HG03442 (cell line): Measurements from ENCODE around the gene REV3L.
"Not testable (repeated sequence)": the region's sequence is repeated elsewhere in the genome, so short reads cannot be mapped to it uniquely, and the experiment has no call there.

Experiments used
- ATAC-seq: cut with Tn5 transposase; IDR thresholded peaks from one replicate; pipeline ENCODE4 v1.9.1; 2021; ENCODE audit warnings: mild to moderate bottlenecking, moderate library complexity; ENCODE audit not compliant: unreplicated experiment

The REV3L gene, protein sequence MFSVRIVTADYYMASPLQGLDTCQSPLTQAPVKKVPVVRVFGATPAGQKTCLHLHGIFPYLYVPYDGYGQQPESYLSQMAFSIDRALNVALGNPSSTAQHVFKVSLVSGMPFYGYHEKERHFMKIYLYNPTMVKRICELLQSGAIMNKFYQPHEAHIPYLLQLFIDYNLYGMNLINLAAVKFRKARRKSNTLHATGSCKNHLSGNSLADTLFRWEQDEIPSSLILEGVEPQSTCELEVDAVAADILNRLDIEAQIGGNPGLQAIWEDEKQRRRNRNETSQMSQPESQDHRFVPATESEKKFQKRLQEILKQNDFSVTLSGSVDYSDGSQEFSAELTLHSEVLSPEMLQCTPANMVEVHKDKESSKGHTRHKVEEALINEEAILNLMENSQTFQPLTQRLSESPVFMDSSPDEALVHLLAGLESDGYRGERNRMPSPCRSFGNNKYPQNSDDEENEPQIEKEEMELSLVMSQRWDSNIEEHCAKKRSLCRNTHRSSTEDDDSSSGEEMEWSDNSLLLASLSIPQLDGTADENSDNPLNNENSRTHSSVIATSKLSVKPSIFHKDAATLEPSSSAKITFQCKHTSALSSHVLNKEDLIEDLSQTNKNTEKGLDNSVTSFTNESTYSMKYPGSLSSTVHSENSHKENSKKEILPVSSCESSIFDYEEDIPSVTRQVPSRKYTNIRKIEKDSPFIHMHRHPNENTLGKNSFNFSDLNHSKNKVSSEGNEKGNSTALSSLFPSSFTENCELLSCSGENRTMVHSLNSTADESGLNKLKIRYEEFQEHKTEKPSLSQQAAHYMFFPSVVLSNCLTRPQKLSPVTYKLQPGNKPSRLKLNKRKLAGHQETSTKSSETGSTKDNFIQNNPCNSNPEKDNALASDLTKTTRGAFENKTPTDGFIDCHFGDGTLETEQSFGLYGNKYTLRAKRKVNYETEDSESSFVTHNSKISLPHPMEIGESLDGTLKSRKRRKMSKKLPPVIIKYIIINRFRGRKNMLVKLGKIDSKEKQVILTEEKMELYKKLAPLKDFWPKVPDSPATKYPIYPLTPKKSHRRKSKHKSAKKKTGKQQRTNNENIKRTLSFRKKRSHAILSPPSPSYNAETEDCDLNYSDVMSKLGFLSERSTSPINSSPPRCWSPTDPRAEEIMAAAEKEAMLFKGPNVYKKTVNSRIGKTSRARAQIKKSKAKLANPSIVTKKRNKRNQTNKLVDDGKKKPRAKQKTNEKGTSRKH (N-terminal part only)

DNA sequence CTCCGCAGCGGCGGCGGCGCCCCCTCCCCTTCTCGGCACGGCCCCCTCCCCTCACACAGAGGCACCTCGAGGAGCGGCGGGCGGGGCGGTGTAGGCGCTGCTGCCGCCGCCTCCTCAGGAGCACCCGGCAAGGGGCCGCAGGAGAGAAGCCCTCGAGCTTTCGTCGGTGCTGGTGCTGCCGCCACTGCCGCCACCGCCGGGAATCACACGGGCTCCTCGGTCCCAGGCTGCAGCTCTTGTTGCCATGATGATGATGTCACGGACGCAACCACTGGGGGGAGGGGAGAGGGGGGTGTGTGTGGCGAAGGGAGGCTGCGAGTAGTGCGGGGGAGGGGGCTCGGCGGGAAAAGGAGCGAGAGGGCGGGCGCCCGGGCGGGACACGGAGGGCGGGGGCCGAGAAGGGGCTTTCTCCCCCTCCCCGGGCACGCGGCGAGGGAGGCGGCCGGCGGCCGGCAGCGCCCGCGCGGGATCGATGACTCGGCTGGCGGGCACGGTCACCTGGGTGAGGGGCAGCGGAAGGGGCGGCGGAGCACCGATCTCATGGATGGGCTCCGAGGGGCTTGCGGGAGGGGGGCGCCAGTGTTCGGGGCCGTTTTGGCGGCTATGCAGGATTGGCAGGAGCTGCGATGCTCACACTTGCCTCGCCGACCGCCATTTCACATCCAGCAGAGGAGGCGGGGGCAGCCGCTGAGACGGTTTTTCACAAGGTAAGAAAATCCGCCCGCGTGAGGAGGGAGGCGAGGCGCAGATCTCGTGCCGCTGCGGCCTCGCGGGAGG is at the start of gene REV3L:
Gene REV3L (minus strand): TSS at position 260 of the 777 bp plus-strand sequence. CDS start 330 bp downstream, outside the sequence.
- ATAC-seq = peak; percentile 26

- ATAC-seq = no peak
Observed at GRCh38 chr6:111531185-111531584, 48.2 kb upstream of the REV3L start.

DNA sequence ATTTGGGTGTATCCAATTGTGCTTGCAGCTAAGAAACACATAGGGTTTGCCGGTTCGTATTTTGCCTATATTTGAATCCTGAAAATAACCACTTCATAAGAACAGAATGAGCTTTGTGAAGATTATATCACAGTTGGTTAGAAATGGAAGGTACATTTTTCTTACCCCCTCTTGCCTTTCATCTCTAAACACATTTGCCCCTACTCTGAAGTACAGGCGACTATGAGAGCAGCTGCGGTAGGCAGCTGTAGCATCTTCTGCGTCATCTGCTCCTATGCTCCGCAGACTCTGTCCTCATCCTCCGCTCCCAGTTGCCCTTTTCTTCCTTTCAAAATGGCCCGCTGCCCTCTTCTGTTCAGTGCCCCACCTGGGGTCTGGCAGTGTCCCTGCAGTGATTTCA is 47.6 kb upstream of the REV3L start:
- ATAC-seq = no peak

- no peak for ATAC-seq
Observed at GRCh38 chr6:111530218-111530617, 47.2 kb upstream of the REV3L start.

DNA sequence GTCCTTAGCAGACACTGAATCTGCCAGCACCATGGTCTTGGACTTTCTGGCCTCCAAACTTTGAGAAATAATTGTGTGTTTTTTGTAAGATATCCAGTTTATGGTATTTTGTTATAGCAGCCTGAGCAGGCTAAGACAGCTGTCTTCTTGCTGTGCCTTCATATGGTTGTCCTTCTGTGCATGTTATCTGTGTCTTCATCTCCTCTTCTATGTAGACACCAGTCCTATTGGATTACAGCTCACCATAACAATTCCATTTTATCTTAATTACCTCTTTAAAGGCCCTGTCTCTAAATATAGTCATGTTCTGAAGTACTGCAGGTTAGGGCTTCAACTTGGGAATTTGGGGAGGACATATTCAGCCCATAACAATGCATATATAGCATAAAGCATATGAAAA is 44.3 kb upstream of the REV3L start:
- ATAC-seq = no peak

- ATAC-seq = no peak
Observed at GRCh38 chr6:111524735-111525134, 41.7 kb upstream of the REV3L start.

DNA sequence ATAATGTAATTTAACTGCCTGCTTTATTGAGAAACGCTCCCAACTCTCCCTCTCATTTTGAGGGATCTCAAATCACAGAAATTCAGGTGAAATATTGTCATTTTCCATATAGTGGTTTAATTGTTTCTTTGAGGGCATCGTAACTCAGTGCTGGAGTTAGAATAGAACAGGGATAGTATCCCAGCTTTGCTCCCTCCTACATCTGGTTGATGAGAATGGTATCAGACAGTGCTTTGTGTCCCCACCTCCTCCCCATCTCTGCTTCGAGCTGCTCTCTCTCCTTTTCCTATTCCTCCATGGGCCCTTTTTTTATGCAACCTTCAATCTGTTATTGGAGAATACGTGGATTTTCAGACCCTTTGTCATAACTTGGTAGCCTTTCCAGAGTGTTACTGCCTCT is 41.2 kb upstream of the REV3L start:
- ATAC-seq = no peak

GRCh38 chr6:111523484-111524167 is 40.6 kb upstream of the REV3L start:
- ATAC-seq = no peak

- no peak for ATAC-seq
Observed at GRCh38 chr6:111522393-111523020, 39.5 kb upstream of the REV3L start.

DNA sequence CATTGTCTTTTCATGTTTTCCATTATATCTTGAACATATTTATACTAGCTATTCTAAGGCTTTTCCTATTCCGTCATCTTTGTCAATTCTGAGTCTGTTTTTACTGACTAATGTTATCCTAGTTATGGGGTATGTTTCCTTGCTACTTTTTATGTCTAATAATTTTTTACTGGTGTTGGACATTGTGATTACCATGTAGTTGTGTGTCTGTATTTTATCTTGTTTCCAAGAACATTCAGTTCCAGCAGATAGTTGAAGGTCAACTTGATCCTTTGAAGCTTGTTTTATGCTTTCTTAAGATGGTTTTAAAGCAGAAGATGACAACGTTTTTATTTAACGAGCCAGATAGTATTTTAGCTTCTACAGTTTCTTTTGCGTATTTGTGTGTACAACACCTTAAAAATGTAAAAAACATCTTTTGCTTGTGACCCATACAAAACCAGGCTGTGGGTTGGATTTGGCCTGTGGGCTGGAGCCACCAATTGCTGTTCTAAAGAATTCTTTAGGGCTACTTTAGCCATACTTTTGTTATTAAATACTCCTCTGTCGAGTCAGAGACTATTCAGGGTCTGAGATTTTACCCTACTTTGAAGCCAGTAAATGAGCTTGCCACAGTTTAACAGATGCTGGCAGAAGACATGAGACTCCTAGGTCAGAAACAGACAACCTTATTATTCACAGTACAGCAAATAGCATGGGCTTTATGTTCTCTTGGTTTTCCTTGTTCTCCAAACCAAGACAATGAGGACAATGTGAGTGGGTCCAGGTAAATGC is 38.7 kb upstream of the REV3L start:
- ATAC-seq = no peak

DNA sequence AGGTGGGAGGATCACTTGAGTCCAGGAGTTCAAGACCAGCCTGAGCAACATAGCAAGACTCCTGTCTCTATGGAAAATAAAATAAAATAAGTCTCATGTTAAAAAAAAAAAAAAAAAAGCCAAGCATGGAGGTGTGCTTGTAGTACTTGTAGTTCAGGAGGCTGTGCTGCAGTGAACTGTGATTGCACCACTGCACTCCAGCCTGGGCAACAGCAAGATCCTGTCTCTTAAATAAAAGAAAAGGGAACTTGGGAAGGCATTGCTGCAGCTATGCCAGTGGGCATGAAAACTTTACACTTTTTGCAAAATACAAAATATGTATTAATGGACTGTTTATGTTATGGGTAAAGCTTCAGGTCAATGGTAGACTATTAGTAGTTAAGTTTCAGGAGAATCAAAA is 37.5 kb upstream of the REV3L start:
- no peak for ATAC-seq

- ATAC-seq = no peak
Observed at GRCh38 chr6:111517965-111518364, 34.9 kb upstream of the REV3L start.

- no peak for ATAC-seq
Observed at GRCh38 chr6:111515259-111515658, 32.2 kb upstream of the REV3L start.

DNA sequence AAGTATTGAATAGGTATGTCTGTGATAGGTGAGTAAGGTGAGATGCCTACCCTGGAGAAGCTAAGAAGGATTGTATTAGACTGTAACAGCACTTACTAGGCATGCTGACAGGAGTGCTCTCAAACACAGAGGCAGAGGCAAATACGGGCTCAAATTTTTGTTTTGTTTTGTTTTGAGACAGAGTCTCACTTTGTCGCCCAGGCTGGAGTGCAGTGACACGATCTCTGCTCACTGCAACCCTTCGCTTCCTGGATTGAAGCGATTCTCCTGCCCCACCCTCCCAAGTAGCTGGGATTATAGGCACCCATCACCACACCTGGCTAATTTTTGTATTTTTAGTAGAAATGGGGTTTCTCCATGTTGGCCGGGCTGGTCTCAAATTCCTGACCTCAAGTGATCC is 31.5 kb upstream of the REV3L start:
- not testable (repeated sequence) for ATAC-seq

- ATAC-seq = not testable (repeated sequence)
Observed at GRCh38 chr6:111507219-111507618, 24.2 kb upstream of the REV3L start.

DNA sequence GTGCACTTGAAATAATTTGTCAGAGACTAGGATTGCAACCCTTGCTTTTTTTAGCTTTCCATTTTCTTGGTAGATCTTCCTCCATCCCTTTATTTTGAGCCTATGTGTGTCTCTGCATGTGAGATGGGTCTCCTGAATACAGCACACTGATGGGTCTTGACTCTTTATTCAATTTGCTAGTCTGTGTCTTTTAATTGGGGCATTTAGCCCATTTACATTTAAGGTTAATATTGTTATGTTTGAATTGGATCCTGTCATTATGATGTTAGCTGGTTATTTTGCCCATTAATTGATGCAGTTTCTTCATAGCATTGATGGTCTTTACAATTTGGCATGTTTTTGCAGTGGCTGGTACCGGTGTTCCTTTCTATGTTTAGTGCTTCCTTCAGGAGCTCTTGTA is 22.5 kb upstream of the REV3L start:
- not testable (repeated sequence) for ATAC-seq

GRCh38 chr6:111503660-111504059 is 20.6 kb upstream of the REV3L start:
- ATAC-seq = no peak

GRCh38 chr6:111503194-111503593 is 20.2 kb upstream of the REV3L start:
- no peak for ATAC-seq

GRCh38 chr6:111502154-111502553 is 19.1 kb upstream of the REV3L start:
- ATAC-seq = no peak
